MM.1S (cell line): ENCODE measurements around the gene CA5A.

Source experiments
- CTCF ChIP-seq: fragments of 300-600 bp; sonication (generic); IDR thresholded peaks from 2 replicates; pipeline ENCODE4 v1.5.1; 2016; ENCODE audit warnings: antibody characterized with exemption, low read length, mixed read lengths
- EZH2 ChIP-seq: fragments of 300-600 bp; sonication (generic); optimal IDR thresholded peaks from 2 replicates; pipeline ENCODE3; 2017; ENCODE audit warnings: low read depth, mild to moderate bottlenecking, antibody characterized with exemption, low read length, mixed read lengths

GRCh38 chr16:87854907-87855683 is 81.2 kb downstream of the CA5A start:
- TF ChIP-seq CTCF (no peak), EZH2 (no peak)
